HG03521 (cell line): Measurements from ENCODE around the gene EEPD1.
"Not testable (repeated sequence)": the region's sequence is repeated elsewhere in the genome, so short reads cannot be mapped to it uniquely, and the experiment has no call there.

Experiments
- ATAC-seq: cut with Tn5 transposase; IDR thresholded peaks from one replicate; pipeline ENCODE4 v1.9.1; 2021; ENCODE audit warnings: mild to moderate bottlenecking, moderate library complexity; ENCODE audit not compliant: unreplicated experiment

Gene EEPD1

DNA sequence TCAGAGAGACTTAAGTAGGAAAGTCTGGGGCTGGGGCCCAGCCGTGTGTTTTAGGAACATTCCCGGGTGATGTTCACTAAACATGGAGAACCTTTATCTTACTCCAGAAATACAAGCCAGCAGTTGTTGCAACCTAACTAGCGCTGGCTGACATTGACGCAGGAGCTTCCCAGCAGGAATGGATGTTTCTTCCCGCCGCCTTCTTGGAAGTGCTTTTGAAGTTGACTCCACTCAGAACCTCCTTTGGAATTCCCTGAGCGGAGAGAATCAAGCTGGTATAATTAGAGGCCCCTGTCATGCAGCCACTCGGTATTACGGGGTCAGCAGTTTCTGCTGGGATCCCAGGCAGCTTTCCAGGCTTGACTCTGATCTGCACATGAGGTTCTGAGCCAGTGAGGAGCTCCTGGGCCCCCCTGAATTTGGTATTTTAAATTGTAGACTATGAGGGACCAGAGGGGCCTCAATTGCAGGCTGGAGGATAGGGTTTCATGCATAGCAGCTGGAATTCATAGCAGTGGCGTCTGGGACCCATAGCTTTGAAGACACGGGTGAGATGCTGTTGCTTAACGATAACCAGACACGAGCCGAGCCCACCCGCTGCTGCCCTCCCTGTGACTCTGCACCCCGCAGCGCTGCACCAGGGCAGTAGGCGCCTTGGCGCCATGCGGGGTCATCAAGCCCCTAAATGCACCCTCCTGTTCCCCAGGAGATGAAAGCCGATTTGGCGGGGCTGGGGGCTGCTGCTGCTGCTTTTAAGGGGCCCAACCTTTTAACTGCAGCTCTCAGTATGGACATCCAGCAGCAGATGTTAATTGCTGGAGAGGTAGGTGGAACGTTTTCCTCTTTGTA is 61.8 kb downstream of the EEPD1 start:
- no peak for ATAC-seq

DNA sequence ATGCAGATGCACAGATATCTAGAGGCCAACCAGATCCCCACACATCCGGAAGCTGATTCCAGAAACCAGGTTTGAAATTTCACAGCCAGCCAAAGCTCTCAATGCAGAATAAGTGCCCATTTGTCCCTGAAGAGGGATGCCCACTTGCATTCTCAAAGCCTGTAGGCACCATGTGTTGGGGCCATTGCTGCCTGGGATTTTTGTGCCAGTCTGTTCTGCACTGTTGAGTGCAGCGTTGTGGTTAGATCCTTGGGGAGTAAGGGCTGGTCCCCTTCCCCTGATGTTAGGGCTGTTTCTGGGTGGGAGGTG is 62.4 kb downstream of the EEPD1 start:
- no peak for ATAC-seq

DNA sequence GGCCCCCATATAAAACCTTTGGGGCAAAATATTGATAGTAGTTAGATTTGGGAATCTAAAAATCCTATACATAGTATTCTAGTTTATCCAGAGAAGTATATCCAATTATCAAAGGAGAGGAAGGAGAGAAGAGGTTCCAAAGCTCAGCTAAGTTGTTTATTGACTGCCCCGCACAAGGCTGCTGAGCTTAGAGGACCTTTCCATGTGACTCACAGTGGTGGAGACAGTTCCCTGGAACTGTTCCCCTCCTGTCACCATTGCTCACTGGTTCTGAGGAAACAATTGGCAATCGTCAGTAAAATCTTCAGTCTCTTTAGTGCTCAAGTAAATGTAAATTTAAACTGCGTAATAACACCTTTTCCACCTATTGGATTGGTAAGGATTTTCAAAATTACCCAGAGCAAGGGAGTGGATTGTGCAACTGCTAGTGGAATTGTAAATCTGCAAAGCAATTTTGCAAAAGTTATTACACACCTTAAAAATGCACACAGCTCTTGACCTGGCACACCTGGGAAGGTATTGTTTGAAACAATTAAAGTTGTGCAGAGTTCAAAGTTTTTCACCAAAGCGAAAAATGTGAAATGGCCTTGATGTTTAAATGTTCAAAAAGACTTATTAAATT is 63.1 kb downstream of the EEPD1 start:
- no peak for ATAC-seq

DNA sequence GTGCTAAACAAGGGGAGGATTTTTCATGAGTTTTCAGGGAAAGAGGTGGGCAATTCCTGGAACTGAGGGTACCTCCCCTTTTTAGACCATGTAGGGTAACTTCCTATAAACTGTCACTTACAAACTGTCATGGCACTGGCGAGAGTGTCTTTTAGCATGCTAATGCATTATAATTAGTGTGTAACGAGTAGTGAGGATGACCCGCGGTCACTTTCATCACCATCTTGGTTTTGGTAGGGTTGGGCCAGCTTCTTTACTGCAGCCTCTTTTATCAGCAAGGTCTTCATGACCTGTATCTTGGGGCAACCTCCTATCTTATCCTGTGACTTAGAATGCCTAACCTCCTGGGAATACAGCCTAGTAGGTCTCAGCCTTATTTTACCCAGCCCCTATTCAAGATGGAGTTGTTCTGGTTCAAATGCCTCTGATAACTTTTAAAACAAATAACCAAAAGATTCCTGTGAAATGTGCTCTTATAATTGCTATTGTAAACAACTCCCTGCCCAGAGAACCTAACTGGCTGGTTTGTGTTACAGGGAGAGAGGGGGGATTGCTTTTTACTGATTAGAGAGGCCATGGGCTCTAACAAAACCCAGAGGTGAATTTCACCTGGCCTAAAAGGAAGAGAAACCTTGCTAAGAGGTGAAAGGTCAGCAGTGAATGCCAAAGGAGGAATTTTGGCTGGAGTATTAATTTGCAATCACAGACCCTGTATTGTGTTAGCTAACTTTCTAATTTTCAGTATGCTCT is 64.3 kb downstream of the EEPD1 start:
- no peak for ATAC-seq

DNA sequence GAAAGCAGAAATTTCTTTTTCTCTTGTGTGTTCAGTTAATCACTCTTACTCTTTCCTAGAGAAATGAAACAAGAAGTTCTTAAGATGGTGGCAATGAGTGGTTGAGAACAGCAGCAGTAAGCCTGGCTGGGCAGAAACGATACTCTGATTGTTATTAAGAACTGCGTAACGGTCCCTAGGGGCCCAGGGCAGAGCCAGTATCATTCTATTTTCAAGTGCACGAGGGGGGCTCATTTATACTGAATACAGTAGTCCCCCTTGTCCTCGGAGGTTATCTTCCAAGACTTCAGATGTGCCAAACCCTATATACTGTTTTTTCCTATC is 64.9 kb downstream of the EEPD1 start:
- no peak for ATAC-seq

DNA sequence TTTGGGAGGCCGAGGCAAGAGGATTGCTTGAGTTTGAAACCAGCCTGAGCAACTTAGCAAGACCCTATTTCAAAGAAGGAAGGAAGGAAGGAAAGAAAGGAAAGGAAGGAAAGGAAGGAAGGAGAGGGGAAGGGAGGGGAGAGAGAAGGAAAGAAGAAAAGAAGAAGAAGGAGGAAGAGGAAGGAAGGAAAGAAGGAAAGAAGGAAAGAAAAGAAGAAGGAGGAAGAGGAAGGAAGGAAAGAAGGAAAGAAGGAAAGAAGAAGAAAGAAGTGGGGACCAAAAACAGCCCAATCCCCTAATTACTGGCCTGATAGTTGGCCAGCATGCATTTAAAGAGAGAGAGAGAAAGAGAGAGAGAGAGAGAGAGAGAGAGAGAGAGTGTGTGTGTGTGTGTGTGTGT is 66.4 kb downstream of the EEPD1 start:
- no peak for ATAC-seq

GRCh38 chr7:36223851-36224250 is 70.8 kb downstream of the EEPD1 start:
- no peak for ATAC-seq

DNA sequence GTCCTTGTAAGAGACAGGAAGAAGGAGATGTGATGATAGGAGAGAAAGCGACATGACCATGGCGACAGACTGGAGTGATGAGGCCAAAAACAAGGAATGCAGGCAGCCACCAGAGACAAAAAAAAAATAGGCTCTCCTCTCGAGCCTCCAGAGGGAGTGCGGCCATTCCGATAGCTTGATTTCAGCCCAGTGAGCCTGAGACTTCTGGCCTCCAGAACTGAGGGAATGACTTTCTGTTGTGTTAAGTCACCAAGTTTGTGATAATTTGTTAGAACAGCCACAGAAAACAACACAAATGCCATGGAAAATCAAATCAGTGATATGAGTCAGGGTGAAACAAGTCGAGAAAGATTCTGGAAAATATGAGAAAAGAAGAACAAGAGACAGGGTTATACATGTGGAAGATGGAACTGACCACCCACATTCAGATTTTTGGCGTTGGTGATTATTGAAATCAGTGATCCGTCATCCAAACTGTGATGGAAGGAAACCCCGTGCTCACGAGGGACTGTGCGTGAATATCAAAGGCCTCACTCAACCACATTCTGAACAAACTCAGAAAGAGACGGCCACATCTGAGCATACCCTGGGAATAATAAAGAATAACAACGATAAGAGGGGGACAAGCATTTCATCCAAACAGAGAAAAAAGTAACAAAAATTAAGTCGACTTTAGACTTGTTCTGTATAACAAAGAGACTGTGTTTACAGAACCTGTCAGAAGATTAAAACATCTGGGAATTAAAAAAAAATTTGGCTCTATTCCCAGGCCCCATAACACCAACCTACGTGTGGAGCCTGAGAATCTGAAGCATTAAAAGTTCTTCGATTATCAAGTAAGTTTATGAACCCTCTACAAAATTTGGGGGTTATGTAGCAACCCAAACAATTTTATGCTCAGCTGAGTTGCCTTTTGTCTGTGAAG is 72.1 kb downstream of the EEPD1 start:
- no peak for ATAC-seq

DNA sequence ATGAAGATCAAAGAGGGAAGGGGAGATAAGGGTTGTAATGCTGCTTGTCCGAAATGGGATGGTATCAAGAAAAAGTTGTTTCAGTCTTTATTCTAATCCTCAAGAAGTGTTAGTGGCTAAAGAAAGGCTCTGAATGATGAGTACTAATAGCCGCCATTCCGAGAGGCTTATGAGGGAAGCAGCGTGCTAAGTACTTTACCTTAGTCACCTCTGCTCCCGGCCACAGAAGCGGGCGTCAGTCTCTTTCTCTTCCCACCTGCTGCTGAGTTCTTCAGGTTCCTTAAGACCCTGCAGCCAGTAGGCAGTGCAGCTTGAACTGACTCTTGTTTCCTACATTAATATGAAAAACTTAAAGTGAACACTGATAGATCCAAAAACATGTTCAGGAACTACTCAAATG is 73.1 kb downstream of the EEPD1 start:
- ATAC-seq = no peak

- ATAC-seq = no peak
These were observed 74.2 kb downstream of the EEPD1 start for GRCh38 chr7:36227223-36227622.

- no peak for ATAC-seq
These were observed 75.0 kb downstream of the EEPD1 start for GRCh38 chr7:36228039-36228438.

GRCh38 chr7:36231406-36231805 is 78.4 kb downstream of the EEPD1 start:
- no peak for ATAC-seq

GRCh38 chr7:36232555-36232954 is 79.5 kb downstream of the EEPD1 start:
- ATAC-seq = no peak

DNA sequence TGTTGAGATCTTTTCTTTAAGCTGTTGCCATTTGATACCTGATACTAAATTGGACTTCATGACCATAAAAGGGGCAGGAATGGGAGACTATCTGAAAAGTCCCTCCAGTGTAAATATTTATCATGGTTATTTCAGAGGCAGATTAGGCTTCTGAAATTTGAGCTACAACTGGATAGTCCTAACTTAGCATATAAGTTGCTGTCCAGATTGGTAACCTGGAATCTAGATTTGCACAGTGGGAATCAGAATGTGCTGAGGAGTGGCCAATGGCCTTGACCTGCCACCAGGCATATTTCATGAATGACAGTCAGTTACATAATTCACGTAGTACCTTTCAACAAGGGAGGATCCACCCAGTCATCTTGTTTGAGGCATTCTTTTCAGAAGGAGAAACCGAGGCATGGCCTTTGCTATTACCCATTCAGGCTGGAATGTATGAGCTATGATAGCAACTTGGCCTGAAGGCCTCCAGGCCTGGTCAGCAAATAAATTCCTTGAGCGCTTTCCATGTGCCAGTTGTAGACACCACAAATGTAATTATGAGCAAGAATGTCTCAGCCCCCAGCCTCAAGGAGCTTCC is 80.0 kb downstream of the EEPD1 start:
- ATAC-seq = no peak

DNA sequence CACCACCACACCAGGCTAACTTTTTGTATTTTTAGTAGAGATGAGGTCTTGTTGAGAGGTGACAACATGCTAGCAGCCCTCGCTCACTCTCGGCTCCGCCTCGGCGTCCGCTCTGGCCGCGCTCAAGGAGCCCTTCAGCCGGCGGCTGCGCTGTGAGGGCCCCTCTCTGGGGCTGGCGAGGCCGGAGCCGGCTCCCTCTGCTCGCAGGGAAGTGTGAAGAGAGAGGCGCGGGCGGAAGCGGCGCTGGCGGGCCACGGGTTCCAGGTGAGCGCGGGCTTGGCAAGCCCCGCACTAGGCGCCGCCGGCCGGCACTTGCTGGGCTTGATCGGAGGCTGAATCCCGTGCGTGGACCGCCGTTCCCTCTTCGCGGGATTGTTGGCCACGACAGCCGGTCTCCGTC is 83.0 kb downstream of the EEPD1 start:
- ATAC-seq = no peak

- no peak for ATAC-seq
These were observed 85.1 kb downstream of the EEPD1 start for GRCh38 chr7:36238138-36238537.

DNA sequence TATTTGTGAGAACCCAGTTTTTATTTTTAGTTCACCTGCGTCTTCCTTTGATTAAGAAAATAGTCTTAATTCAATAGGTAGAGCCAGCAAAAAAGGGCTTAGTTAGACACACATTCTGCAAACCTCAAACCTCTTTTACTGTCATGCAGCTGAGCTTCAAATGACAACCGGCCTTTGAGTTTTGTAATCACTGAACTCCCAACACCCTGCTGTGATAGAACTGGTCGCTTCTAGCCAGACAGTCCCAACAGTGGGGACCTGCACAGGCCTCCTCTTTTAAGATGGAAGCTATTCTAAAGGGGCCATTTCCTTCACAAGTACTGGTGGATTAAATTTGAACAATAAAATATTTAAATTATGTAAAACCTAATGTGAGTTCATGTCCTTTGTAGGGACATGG is 90.3 kb downstream of the EEPD1 start:
- not testable (repeated sequence) for ATAC-seq

DNA sequence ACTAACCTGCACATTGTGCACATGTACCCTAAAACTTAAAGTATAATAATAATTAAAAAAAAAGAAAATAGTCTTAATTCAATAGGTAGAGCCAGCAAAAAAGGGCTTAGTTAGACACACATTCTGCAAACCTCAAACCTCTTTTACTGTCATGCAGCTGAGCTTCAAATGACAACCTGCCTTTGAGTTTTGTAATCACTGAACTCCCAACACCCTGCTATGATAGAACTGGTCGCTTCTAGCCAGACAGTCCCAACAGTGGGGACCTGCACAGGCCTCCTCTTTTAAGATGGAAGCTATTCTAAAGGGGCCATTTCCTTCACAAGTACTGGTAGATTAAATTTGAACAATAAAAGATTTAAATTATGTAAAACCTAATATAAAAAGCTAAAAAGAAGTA is 90.9 kb downstream of the EEPD1 start:
- not testable (repeated sequence) for ATAC-seq

DNA sequence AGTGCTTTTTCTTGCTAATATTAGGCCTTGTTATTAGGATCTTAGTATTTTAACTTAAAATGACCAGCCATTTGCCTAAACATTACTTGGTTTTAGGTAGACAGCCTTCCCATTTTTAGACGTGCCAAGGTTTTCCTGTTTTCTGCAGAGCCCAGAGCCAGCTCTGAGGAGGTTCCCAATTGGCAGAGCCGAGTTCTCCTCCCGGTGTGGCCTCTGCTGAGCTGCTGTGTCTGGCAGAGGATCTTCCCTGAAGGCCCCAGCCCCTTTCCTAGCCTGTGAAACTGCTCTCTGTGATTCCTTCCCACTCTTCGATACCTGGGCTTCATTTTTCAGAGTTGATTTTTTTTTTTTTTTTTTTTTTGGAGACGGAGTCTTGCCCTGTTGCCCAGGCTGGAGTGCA is 91.4 kb downstream of the EEPD1 start:
- no peak for ATAC-seq

DNA sequence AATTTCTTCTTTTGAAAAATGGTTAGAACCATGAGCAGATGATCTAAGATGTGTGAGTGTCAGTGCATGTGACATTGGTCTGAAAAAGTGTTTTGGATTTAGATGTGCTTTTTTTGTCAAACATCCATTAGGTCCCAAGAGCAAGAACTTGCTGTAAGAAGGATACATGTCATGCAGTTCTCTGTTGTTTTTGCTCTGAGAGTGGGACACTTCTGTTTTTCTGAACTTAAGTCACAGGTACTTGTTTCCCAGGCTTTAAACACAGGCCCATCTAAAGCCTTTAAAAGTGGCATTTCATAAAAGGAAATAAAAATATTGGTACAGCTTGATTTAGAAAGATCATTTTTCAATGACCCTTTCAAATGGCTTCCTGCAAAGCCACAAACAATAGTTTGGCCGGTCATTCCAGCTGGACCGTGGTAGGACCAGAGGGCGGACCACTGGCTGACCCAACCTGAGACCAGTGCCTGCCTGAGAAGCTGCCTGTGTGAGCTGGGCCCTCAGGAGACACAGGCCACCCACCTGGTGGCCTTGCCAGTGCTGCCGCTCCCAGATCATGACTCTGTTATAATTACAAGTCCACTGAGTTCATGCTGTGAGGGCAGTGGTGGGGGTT is 92.7 kb downstream of the EEPD1 start:
- ATAC-seq = no peak
